Lower leg skin (tissue), 4 donors: ENCODE measurements around the gene EFCAB8. TPM values are rescaled to one million over a fixed set of nuclear protein-coding genes. Genes with fewer than 3 reads are reported as not detected.

Experiments used
- DNase-seq, 2 donors: peaks; one replicate each; pipeline ENCODE4 v3.0.0-alpha.2; 2019; ENCODE audit warnings: low spot score in 2 of 2
- H3K4me3 ChIP-seq: fragments of 200-600 bp; sonication (generic); 2 replicates; pipeline ENCODE4 v1.5.1; 2017; ENCODE audit warnings: mild to moderate bottlenecking, low read depth; ENCODE audit not compliant: poor library complexity, severe bottlenecking
- POLR2A ChIP-seq, 2 donors: fragments of 450-650 bp; IDR thresholded peaks; one replicate each; pipeline ENCODE4 v1.6.1; 2016 to 2017; ENCODE audit warnings: antibody characterized with exemption in 2 of 2, mild to moderate bottlenecking in 1 of 2, moderate library complexity in 1 of 2
- WGBS, 2 donors: methylation state at CpG; one replicate each; pipeline ENCODE4 v1.1.5; 2018; 5-methylcytosine and 5-hydroxymethylcytosine counted together
- intact Hi-C: fragments of 100-400 bp; cut with DNase I; formaldehyde crosslinking; loops from one replicate; pipeline ENCODE4 v1.15.0; 2023; ENCODE audit warnings: low total_unique reads
- total RNA-seq, 4 donors: library from RNA; depleted of rRNA; stranded (reverse); fragments of >200 nt; gene quantifications; one replicate each; pipeline ENCODE4 v1.1.0, GENCODE V29; 2016
- TF ChIP-seq, protein P1 (sequence below), 3 donors: fragments of 450-650 bp; IDR thresholded peaks; one replicate each; pipeline ENCODE4 v1.5.1; 2016; ENCODE audit warnings: antibody characterized with exemption in 3 of 3, mild to moderate bottlenecking in 3 of 3, moderate library complexity in 2 of 3

Gene EFCAB8
- total RNA-seq, 4 donors from 2014 or later, result not detected

DNA sequence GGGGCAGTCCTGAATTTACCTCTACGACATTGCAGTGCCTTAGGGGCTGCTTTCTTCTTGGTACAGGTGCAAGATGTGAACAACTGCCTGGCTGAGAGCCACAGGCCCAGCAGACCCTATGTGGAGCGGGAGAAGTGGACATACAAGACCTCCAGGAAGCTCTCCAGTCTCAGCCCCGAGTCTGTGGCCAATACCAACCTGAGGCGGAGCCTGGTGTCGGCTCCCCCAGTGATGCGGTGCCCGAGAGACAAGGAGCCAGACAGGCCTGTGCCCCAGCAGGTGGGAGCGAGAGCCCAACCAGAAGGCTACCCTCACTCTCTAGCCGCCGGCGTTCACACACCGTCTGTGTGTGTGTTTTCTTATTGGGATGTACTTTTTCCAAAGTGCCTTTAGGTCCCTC is 59.6 kb downstream of the EFCAB8 start:
- intact Hi-C loops, result no loop called here
- DNase-seq, result peak in 1 of 2 donors; percentile 74
- 71 to 78% methylated on average over 9 to 12 of the region's 12 CpGs for WGBS, 2 donors
- no peak overlapping the region for H3K4me3 ChIP-seq
- TF ChIP-seq, protein P1, sequence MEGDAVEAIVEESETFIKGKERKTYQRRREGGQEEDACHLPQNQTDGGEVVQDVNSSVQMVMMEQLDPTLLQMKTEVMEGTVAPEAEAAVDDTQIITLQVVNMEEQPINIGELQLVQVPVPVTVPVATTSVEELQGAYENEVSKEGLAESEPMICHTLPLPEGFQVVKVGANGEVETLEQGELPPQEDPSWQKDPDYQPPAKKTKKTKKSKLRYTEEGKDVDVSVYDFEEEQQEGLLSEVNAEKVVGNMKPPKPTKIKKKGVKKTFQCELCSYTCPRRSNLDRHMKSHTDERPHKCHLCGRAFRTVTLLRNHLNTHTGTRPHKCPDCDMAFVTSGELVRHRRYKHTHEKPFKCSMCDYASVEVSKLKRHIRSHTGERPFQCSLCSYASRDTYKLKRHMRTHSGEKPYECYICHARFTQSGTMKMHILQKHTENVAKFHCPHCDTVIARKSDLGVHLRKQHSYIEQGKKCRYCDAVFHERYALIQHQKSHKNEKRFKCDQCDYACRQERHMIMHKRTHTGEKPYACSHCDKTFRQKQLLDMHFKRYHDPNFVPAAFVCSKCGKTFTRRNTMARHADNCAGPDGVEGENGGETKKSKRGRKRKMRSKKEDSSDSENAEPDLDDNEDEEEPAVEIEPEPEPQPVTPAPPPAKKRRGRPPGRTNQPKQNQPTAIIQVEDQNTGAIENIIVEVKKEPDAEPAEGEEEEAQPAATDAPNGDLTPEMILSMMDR (IDR thresholded peaks at IDR 0.05), result no peak
- no peak for TF ChIP-seq POLR2A (IDR thresholded peaks at IDR 0.05)

DNA sequence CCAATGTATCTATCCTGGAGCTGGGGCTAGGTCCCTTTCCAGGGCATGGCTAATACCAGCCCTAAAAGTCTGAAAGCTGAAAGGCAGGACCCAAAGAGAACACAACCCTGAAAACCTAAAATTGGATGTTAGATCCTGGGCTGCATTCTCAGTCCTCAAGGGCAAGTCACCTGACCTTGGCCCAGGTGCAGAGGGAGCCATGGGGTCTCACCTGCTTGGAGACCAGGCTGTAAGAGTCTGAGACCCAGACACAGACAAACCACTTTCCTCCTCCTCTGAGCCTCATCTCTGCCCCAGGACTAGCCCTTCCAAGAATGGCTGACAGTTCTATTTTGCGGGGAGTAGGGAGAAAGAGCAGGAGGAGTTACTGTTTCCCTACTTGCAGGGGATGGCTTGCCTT is 60.0 kb downstream of the EFCAB8 start:
- intact Hi-C loops, result no loop called here
- WGBS, 2 donors, result 70 to 71% methylated on average over 1 of the region's 1 CpG
- DNase-seq, result peak in 1 of 2 donors; percentile 34

DNA sequence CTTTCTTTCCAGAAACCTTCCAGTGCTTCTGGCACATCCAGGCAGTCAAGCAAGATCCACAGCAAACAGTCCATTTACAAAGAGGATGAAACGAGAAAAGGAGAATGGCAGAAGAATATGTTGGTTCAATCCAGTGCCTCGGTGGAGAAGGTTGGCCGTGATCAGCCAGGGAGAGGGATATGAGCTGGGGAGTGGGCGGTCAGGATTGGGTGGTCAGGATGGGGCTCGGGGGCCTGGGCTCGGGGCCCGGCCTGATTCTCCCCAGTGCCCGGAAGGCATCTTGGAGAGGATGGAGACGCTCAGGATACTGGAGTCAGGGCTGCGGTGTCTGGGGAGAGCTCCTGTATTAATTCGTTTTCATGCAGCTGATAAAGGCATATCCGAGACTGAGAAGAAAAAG is 61.3 kb downstream of the EFCAB8 start:
- no peak overlapping the region for H3K4me3 ChIP-seq
- TF ChIP-seq, protein P1 (IDR thresholded peaks at IDR 0.05), result no peak
- TF ChIP-seq POLR2A (IDR thresholded peaks at IDR 0.05), result no peak
- 92% methylated on average over 12 of the region's 12 CpGs for WGBS, 2 donors
- intact Hi-C loops, result no loop called here
- peak; percentile 4 to 66 for DNase-seq

More for the DNA sequence above, 60.0 kb downstream of the EFCAB8 start:
- no peak overlapping the region for H3K4me3 ChIP-seq
- TF ChIP-seq, protein P1 (IDR thresholded peaks at IDR 0.05), result no peak
- no peak for TF ChIP-seq POLR2A (IDR thresholded peaks at IDR 0.05)

DNA sequence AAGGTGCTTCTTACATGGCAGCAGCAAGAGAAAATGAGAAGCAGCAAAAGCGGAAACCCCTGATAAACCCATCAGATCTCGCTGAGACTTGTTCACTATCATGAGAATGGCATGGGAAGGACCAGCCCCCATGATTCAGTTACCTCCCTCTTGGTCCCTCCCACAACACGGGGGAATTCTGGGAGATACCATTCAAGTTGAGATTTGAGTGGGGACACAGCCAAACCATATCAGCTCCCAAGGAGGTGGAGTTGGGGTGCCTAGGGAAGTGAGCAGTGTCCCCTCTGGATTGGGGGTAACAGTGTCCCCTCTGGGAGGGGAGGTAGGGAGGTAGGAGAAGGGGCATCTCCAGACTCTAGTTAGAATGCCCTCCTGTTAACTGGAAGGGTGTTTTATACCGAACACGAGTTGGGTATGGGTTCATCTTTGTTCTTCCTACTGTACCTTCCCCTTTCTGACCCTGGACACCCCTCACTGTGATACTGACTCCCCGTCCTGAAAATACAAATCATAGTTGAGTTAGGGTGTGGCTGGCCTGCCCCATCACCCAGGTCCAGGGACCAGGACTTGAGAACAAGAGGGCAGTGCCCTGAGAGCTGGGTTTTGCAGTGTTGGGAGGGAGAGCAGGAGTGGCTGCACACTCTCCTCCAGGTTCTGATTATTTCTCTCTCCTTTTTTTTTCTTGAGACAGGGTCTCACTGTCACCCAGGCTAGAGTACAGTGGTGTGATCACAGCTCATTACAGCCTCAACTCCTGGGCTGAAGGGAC is 62.0 kb downstream of the EFCAB8 start:
- no peak overlapping the region for H3K4me3 ChIP-seq
- TF ChIP-seq, protein P1 (IDR thresholded peaks at IDR 0.05), result no peak
- TF ChIP-seq POLR2A (IDR thresholded peaks at IDR 0.05), result no peak
- DNase-seq, result peak; percentile 4 to 43
- 78 to 82% methylated on average over 6 of the region's 6 CpGs for WGBS, 2 donors
- intact Hi-C loops, result no loop called here

DNA sequence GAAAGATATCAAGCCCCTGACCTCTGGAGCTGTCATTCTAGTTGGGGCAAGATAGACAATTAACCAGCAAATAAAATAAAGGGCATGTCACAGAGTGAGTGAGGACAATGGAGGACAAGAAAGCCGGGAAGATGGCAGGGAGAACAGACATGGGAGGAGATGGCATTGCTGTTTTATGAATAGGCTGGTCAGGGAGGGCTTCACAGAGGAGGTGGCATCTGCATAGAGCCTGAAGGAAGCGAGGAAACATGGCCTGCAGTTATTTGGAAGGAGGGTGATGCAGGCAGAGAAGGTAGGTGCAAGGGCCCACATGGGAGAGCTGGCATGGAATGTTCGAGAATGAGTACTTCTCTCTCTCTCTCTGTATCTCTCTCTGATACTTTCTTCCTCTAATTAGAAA is 63.7 kb downstream of the EFCAB8 start:
- no peak overlapping the region for H3K4me3 ChIP-seq
- peak; percentile 6 to 45 for DNase-seq
- TF ChIP-seq POLR2A (IDR thresholded peaks at IDR 0.05), result no peak
- TF ChIP-seq, protein P1 (IDR thresholded peaks at IDR 0.05), result no peak
- intact Hi-C loops, result no loop called here
- 82 to 89% methylated on average over 3 of the region's 3 CpGs for WGBS, 2 donors
